SJSA1 (cell line): ENCODE results near the gene STX7. TPM values are rescaled to one million over a fixed set of nuclear protein-coding genes. Genes with fewer than 3 reads are reported as not detected.

ENCODE experiments used
- DNase-seq, 2 experiments: peaks; one replicate each; pipeline ENCODE4 v3.0.0-alpha.2; 2015 to 2020; ENCODE audit warnings: low spot score in 2 of 2, low read depth in 1 of 2
- H3K27ac ChIP-seq: fragments of 250-450 bp; sonication (Bioruptor Pico); 2 replicates; pipeline ENCODE4 v1.5.1; 2020; ENCODE audit warnings: mild to moderate bottlenecking, moderate library complexity
- H3K27me3 ChIP-seq: fragments of 250-450 bp; sonication (Bioruptor Pico); replicated peaks from 2 replicates; pipeline ENCODE4 v1.5.1; 2020; ENCODE audit warnings: mild to moderate bottlenecking, moderate library complexity
- H3K36me3 ChIP-seq: fragments of 250-450 bp; sonication (Bioruptor Pico); 2 replicates; pipeline ENCODE4 v1.5.1; 2020; ENCODE audit warnings: mild to moderate bottlenecking
- H3K4me1 ChIP-seq: fragments of 250-450 bp; sonication (Bioruptor Pico); replicated peaks from 2 replicates; pipeline ENCODE4 v1.6.1; 2021; ENCODE audit warnings: mild to moderate bottlenecking
- H3K4me3 ChIP-seq: fragments of 250-450 bp; sonication (Bioruptor Pico); 2 replicates; pipeline ENCODE4 v1.5.1; 2020; ENCODE audit warnings: mild to moderate bottlenecking
- H3K9me3 ChIP-seq: fragments of 250-450 bp; sonication (Bioruptor Pico); replicated peaks from 2 replicates; pipeline ENCODE4 v1.5.1; 2020; ENCODE audit warnings: mild to moderate bottlenecking
- total RNA-seq: library from RNA; depleted of rRNA; stranded (reverse); fragments of >200 nt; shearing (Covaris generic); gene quantifications from 2 replicates; pipeline ENCODE4 v1.2.3, GENCODE V29; 2014

STX7 gene
- total RNA-seq, 1 experiment from 2014 or later, result 28.2 TPM

- no peak overlapping the region for H3K27ac ChIP-seq
- H3K9me3 ChIP-seq, result 0 out of 2 replicates have a peak, but pooled peaks cover 4% of the 10 kb centered on the region
- no peak overlapping the region for H3K4me3 ChIP-seq
- H3K36me3 ChIP-seq, result no peaks in the 10 kb centered on the region
- peaks cover 4% of the 10 kb centered on the region for H3K4me1 ChIP-seq
- H3K27me3 ChIP-seq, result no peaks in the 10 kb centered on the region
- DNase-seq, result no peak
These were observed 66.6 kb downstream of the STX7 start for GRCh38 chr6:132446141-132446854.

- 0 out of 2 replicates have a peak overlapping the region, but pooled peaks have one; percentile 7 for H3K27ac ChIP-seq
- H3K9me3 ChIP-seq, result 0 out of 2 replicates have a peak, but pooled peaks cover 4% of the 10 kb centered on the region
- DNase-seq, result peak in 1 of 2 experiments; percentile 29
- peaks cover 4% of the 10 kb centered on the region for H3K4me1 ChIP-seq
- no peak overlapping the region for H3K4me3 ChIP-seq
- no peaks in the 10 kb centered on the region for H3K36me3 ChIP-seq
- H3K27me3 ChIP-seq, result no peaks in the 10 kb centered on the region
These were observed 67.5 kb downstream of the STX7 start for GRCh38 chr6:132445201-132445951.

GRCh38 chr6:132443206-132443605 lies 69.7 kb downstream of the STX7 start:
- no peaks in the 10 kb centered on the region for H3K27me3 ChIP-seq
- DNase-seq, result no peak
- 0 out of 2 replicates have a peak, but pooled peaks cover 4% of the 10 kb centered on the region for H3K9me3 ChIP-seq
- H3K36me3 ChIP-seq, result no peaks in the 10 kb centered on the region
- no peak overlapping the region for H3K4me3 ChIP-seq
- peaks cover 4% of the 10 kb centered on the region for H3K4me1 ChIP-seq
- H3K27ac ChIP-seq, result no peak overlapping the region

GRCh38 chr6:132430110-132430509 lies 82.8 kb downstream of the STX7 start:
- Histone ChIP-seq H3K27ac (no peak overlapping the region), H3K27me3 (no peaks in the 10 kb centered on the region), H3K36me3 (no peaks in the 10 kb centered on the region), H3K4me3 (no peak overlapping the region), H3K9me3 (no peaks in the 10 kb centered on the region), H3K4me1 (no peaks in the 10 kb centered on the region)
- DNase-seq, result no peak

GRCh38 chr6:132425176-132425575 lies 87.7 kb downstream of the STX7 start:
- H3K36me3 ChIP-seq, result no peaks in the 10 kb centered on the region
- no peaks in the 10 kb centered on the region for H3K27me3 ChIP-seq
- DNase-seq, result no peak
- no peaks in the 10 kb centered on the region for H3K4me1 ChIP-seq
- H3K4me3 ChIP-seq, result no peak overlapping the region
- H3K9me3 ChIP-seq, result no peaks in the 10 kb centered on the region
- H3K27ac ChIP-seq, result no peak overlapping the region

- Histone ChIP-seq H3K36me3 (no peaks in the 10 kb centered on the region), H3K27ac (no peak overlapping the region), H3K9me3 (no peaks in the 10 kb centered on the region), H3K4me3 (no peak overlapping the region), H3K27me3 (no peaks in the 10 kb centered on the region), H3K4me1 (no peaks in the 10 kb centered on the region)
- no peak for DNase-seq
These were observed 89.1 kb downstream of the STX7 start for GRCh38 chr6:132423839-132424238.

- Histone ChIP-seq H3K9me3 (no peaks in the 10 kb centered on the region), H3K4me3 (no peak overlapping the region), H3K4me1 (no peaks in the 10 kb centered on the region), H3K36me3 (no peaks in the 10 kb centered on the region), H3K27me3 (no peaks in the 10 kb centered on the region; the same call in 1 of the 2 replicates), H3K27ac (no peak overlapping the region)
- no peak for DNase-seq
These were observed 94.5 kb downstream of the STX7 start for GRCh38 chr6:132418235-132418965.

- H3K4me1 ChIP-seq, result no peaks in the 10 kb centered on the region; the same call in 1 of the 2 replicates
- no peak for DNase-seq
- H3K9me3 ChIP-seq, result no peaks in the 10 kb centered on the region
- no peak overlapping the region for H3K4me3 ChIP-seq
- no peaks in the 10 kb centered on the region for H3K36me3 ChIP-seq
- H3K27me3 ChIP-seq, result no peaks in the 10 kb centered on the region; the same call in 1 of the 2 replicates
- no peak overlapping the region for H3K27ac ChIP-seq
These were observed 98.2 kb downstream of the STX7 start for GRCh38 chr6:132414761-132415160.

GRCh38 chr6:132414322-132414721 lies 98.6 kb downstream of the STX7 start:
- H3K4me1 ChIP-seq, result no peaks in the 10 kb centered on the region; the same call in 1 of the 2 replicates
- H3K4me3 ChIP-seq, result no peak overlapping the region
- H3K9me3 ChIP-seq, result no peaks in the 10 kb centered on the region
- DNase-seq, result no peak
- H3K27me3 ChIP-seq, result no peaks in the 10 kb centered on the region; the same call in 1 of the 2 replicates
- no peaks in the 10 kb centered on the region for H3K36me3 ChIP-seq
- H3K27ac ChIP-seq, result no peak overlapping the region

- no peaks in the 10 kb centered on the region for H3K9me3 ChIP-seq
- no peaks in the 10 kb centered on the region; the same call in 1 of the 2 replicates for H3K27me3 ChIP-seq
- no peaks in the 10 kb centered on the region for H3K36me3 ChIP-seq
- H3K4me3 ChIP-seq, result no peak overlapping the region
- no peak overlapping the region for H3K27ac ChIP-seq
- DNase-seq, result no peak
- H3K4me1 ChIP-seq, result no peaks in the 10 kb centered on the region; the same call in 1 of the 2 replicates
These were observed 99.5 kb downstream of the STX7 start for GRCh38 chr6:132413499-132413802.

- Histone ChIP-seq H3K9me3 (no peaks in the 10 kb centered on the region), H3K27me3 (no peaks in the 10 kb centered on the region; the same call in 1 of the 2 replicates), H3K4me1 (no peaks in the 10 kb centered on the region; the same call in 1 of the 2 replicates), H3K4me3 (no peak overlapping the region), H3K36me3 (no peaks in the 10 kb centered on the region), H3K27ac (no peak overlapping the region)
- DNase-seq, result peak in 1 of 2 experiments; percentile 10
These were observed 100.0 kb downstream of the STX7 start for GRCh38 chr6:132412656-132413498.

- H3K27ac ChIP-seq, result no peak overlapping the region
- H3K4me3 ChIP-seq, result no peak overlapping the region
- DNase-seq, result no peak
- H3K27me3 ChIP-seq, result no peaks in the 10 kb centered on the region; the same call in 1 of the 2 replicates
- no peaks in the 10 kb centered on the region for H3K9me3 ChIP-seq
- no peaks in the 10 kb centered on the region for H3K36me3 ChIP-seq
- no peaks in the 10 kb centered on the region; the same call in 1 of the 2 replicates for H3K4me1 ChIP-seq
These were observed 101.6 kb downstream of the STX7 start for GRCh38 chr6:132411296-132411695.

- Histone ChIP-seq H3K9me3 (no peaks in the 10 kb centered on the region), H3K27ac (no peak overlapping the region), H3K36me3 (no peaks in the 10 kb centered on the region), H3K27me3 (no peaks in the 10 kb centered on the region; the same call in 1 of the 2 replicates), H3K4me3 (no peak overlapping the region), H3K4me1 (no peaks in the 10 kb centered on the region; the same call in 1 of the 2 replicates)
- DNase-seq, result no peak
These were observed 102.1 kb downstream of the STX7 start for GRCh38 chr6:132410830-132411229.
